ENCODE data around the gene TMEM138. TPM values are rescaled to one million over a fixed set of nuclear protein-coding genes. Genes with fewer than 3 reads are reported as not detected.

The TMEM138 gene
- total RNA-seq: 10 to 100 TPM; 42.0 to 45.0 TPM

GRCh38 chr11:61361741-61362541 lies at the start of gene TMEM138, which contains the start of gene CYB561A3:
Gene TMEM138 (plus strand): TSS chr11:61362374. CDS start chr11:61364391, 2,017 bp downstream.
Gene CYB561A3 (minus strand): TSS chr11:61361882. CDS start chr11:61356713, 5,169 bp downstream.
- Mint-ChIP-seq H3K27me3 (ENCODE audit: low read depth) (no peaks in the 10 kb centered on the region), H3K4me3 (peak within 1 kb of the TSS; percentile 95 to 97), H3K36me3 (ENCODE audit: insufficient read depth in 2 of 2) (peaks cover 2 to 11% of the 10 kb centered on the region in 2 donors), H3K27ac (peak within 1 kb of the TSS; percentile 97), H3K4me1 (ENCODE audit: low read depth) (peaks cover 53% of the 10 kb centered on the region), H3K9me3 (no peaks in the 10 kb centered on the region)
- DNase-seq (peak; percentile 93 to 97), ATAC-seq (replicated peaks in 1 of 2) (peak; percentile 94 to 95)

GRCh38 chr11:61315260-61315659 lies 46.9 kb upstream of the TMEM138 start:
- no peaks in the 10 kb centered on the region for H3K27me3 Mint-ChIP-seq (ENCODE audit: low read depth)
- H3K27ac Mint-ChIP-seq: peak overlapping the region; percentile 35
- H3K36me3 Mint-ChIP-seq (ENCODE audit: insufficient read depth in 2 of 2): peaks cover 8 to 39% of the 10 kb centered on the region in 2 donors
- no peaks in the 10 kb centered on the region for H3K9me3 Mint-ChIP-seq
- no peak overlapping the region for H3K4me3 Mint-ChIP-seq
- DNase-seq (no peak), ATAC-seq (replicated peaks in 1 of 2) (no peak)
- H3K4me1 Mint-ChIP-seq (ENCODE audit: low read depth): no peaks in the 10 kb centered on the region

- Mint-ChIP-seq H3K27ac (peak overlapping the region; percentile 68), H3K27me3 (ENCODE audit: low read depth) (no peaks in the 10 kb centered on the region), H3K4me1 (ENCODE audit: low read depth) (peaks cover 33% of the 10 kb centered on the region), H3K9me3 (no peaks in the 10 kb centered on the region), H3K36me3 (ENCODE audit: insufficient read depth in 2 of 2) (peaks cover 18 to 57% of the 10 kb centered on the region in 2 donors), H3K4me3 (no peak overlapping the region)
- ATAC-seq (replicated peaks in 1 of 2) (no peak), DNase-seq (no peak)
Measured at GRCh38 chr11:61325649-61326414, 36.3 kb upstream of the TMEM138 start.

GRCh38 chr11:61327669-61328071 lies 34.5 kb upstream of the TMEM138 start:
- ATAC-seq (replicated peaks in 1 of 2): no peak
- DNase-seq: no peak
- Mint-ChIP-seq H3K36me3 (ENCODE audit: insufficient read depth in 2 of 2) (peaks cover 14 to 46% of the 10 kb centered on the region in 2 donors), H3K4me3 (no peak overlapping the region), H3K9me3 (no peaks in the 10 kb centered on the region), H3K27me3 (ENCODE audit: low read depth) (no peaks in the 10 kb centered on the region), H3K4me1 (ENCODE audit: low read depth) (peaks cover 51% of the 10 kb centered on the region), H3K27ac (peak overlapping the region; percentile 13)

- no peak overlapping the region for H3K4me3 Mint-ChIP-seq
- peaks cover 14 to 43% of the 10 kb centered on the region in 2 donors for H3K36me3 Mint-ChIP-seq (ENCODE audit: insufficient read depth in 2 of 2)
- H3K9me3 Mint-ChIP-seq: no peaks in the 10 kb centered on the region
- peaks cover 55% of the 10 kb centered on the region for H3K4me1 Mint-ChIP-seq (ENCODE audit: low read depth)
- no peaks in the 10 kb centered on the region for H3K27me3 Mint-ChIP-seq (ENCODE audit: low read depth)
- no peak overlapping the region for H3K27ac Mint-ChIP-seq
- DNase-seq (no peak), ATAC-seq (replicated peaks in 1 of 2) (no peak)
Measured at GRCh38 chr11:61328351-61328750, 33.8 kb upstream of the TMEM138 start.

GRCh38 chr11:61329871-61330270 lies 32.3 kb upstream of the TMEM138 start:
- Mint-ChIP-seq H3K4me3 (peak overlapping the region in 1 of 2 donors; percentile 6), H3K27me3 (ENCODE audit: low read depth) (no peaks in the 10 kb centered on the region), H3K36me3 (ENCODE audit: insufficient read depth in 2 of 2) (peaks cover 13 to 34% of the 10 kb centered on the region in 2 donors), H3K4me1 (ENCODE audit: low read depth) (peaks cover 70% of the 10 kb centered on the region), H3K9me3 (no peaks in the 10 kb centered on the region), H3K27ac (peak overlapping the region; percentile 47)
- no peak for DNase-seq
- no peak for ATAC-seq (replicated peaks in 1 of 2)

GRCh38 chr11:61331651-61332050 lies 30.5 kb upstream of the TMEM138 start:
- no peak for DNase-seq
- no peaks in the 10 kb centered on the region for H3K9me3 Mint-ChIP-seq
- peak overlapping the region; percentile 95 to 99 for H3K4me3 Mint-ChIP-seq
- no peaks in the 10 kb centered on the region for H3K27me3 Mint-ChIP-seq (ENCODE audit: low read depth)
- H3K36me3 Mint-ChIP-seq (ENCODE audit: insufficient read depth in 2 of 2): peaks cover 13 to 21% of the 10 kb centered on the region in 2 donors
- peaks cover 88% of the 10 kb centered on the region for H3K4me1 Mint-ChIP-seq (ENCODE audit: low read depth)
- ATAC-seq (replicated peaks in 1 of 2): no peak
- H3K27ac Mint-ChIP-seq: peak overlapping the region; percentile 99

GRCh38 chr11:61332281-61332796 lies 29.8 kb upstream of the TMEM138 start:
- peak in 1 of 2 donors; percentile 19 for DNase-seq
- H3K36me3 Mint-ChIP-seq (ENCODE audit: insufficient read depth in 2 of 2): peaks cover 13 to 21% of the 10 kb centered on the region in 2 donors
- H3K27ac Mint-ChIP-seq: peak overlapping the region; percentile 99
- ATAC-seq (replicated peaks in 1 of 2): peak in 1 of 2 donors; percentile 1
- H3K27me3 Mint-ChIP-seq (ENCODE audit: low read depth): no peaks in the 10 kb centered on the region
- peak overlapping the region; percentile 95 to 99 for H3K4me3 Mint-ChIP-seq
- no peaks in the 10 kb centered on the region for H3K9me3 Mint-ChIP-seq
- peaks cover 92% of the 10 kb centered on the region for H3K4me1 Mint-ChIP-seq (ENCODE audit: low read depth)

GRCh38 chr11:61332797-61333549 lies 29.2 kb upstream of the TMEM138 start, which contains the start of the genes DDB1 and TKFC:
Gene DDB1 (minus strand): TSS chr11:61333105. CDS start chr11:61332968, 137 bp downstream.
Gene TKFC (plus strand): TSS chr11:61333228. CDS start chr11:61334729, 1,501 bp downstream.
- peak; percentile 95 to 97 for ATAC-seq (replicated peaks in 1 of 2)
- DNase-seq: peak; percentile 99
- H3K27me3 Mint-ChIP-seq (ENCODE audit: low read depth): no peaks in the 10 kb centered on the region
- H3K36me3 Mint-ChIP-seq (ENCODE audit: insufficient read depth in 2 of 2): peaks cover 9 to 15% of the 10 kb centered on the region in 2 donors
- peak within 1 kb of the TSS; percentile 95 to 99 for H3K4me3 Mint-ChIP-seq
- peaks cover 85% of the 10 kb centered on the region for H3K4me1 Mint-ChIP-seq (ENCODE audit: low read depth)
- H3K9me3 Mint-ChIP-seq: no peaks in the 10 kb centered on the region
- peak within 1 kb of the TSS; percentile 99 for H3K27ac Mint-ChIP-seq

- H3K27me3 Mint-ChIP-seq (ENCODE audit: low read depth): no peaks in the 10 kb centered on the region
- peak overlapping the region; percentile 99 for H3K27ac Mint-ChIP-seq
- peaks cover 9 to 11% of the 10 kb centered on the region in 2 donors for H3K36me3 Mint-ChIP-seq (ENCODE audit: insufficient read depth in 2 of 2)
- H3K4me3 Mint-ChIP-seq: peak overlapping the region; percentile 95 to 99
- no peak for ATAC-seq (replicated peaks in 1 of 2)
- no peaks in the 10 kb centered on the region for H3K9me3 Mint-ChIP-seq
- H3K4me1 Mint-ChIP-seq (ENCODE audit: low read depth): peaks cover 79% of the 10 kb centered on the region
- no peak for DNase-seq
Measured at GRCh38 chr11:61333550-61334433, 28.4 kb upstream of the TMEM138 start.

GRCh38 chr11:61334434-61335354 lies 27.5 kb upstream of the TMEM138 start:
- Mint-ChIP-seq H3K36me3 (ENCODE audit: insufficient read depth in 2 of 2) (peaks cover 5 to 8% of the 10 kb centered on the region in 2 donors), H3K27ac (peak overlapping the region; percentile 99), H3K27me3 (ENCODE audit: low read depth) (no peaks in the 10 kb centered on the region), H3K4me3 (peak overlapping the region; percentile 95 to 99), H3K4me1 (ENCODE audit: low read depth) (peaks cover 72% of the 10 kb centered on the region), H3K9me3 (no peaks in the 10 kb centered on the region)
- no peak for ATAC-seq (replicated peaks in 1 of 2)
- no peak for DNase-seq

Measured in activated T-cell treated with anti-CD3 and anti-CD28 coated beads, Interleukin-2, amount 50 U/mL, for 72 hours (primary cell).